ENCODE results near the gene ADCYAP1R1.

Gene ADCYAP1R1

GRCh38 chr7:31104361-31105255 lies 52.5 kb downstream of the ADCYAP1R1 start:
- Histone ChIP-seq H3K36me3 (ENCODE audit: control insufficient read depth in 1 of 2, insufficient read depth in 2 of 2, low read length in 2 of 2) (no peaks in the 10 kb centered on the region), H3K9me3 (ENCODE audit: control insufficient read depth in 1 of 2, low read length in 2 of 2) (no peaks in the 10 kb centered on the region), H3K27me3 (ENCODE audit: control insufficient read depth in 1 of 2, insufficient read depth in 2 of 2, low read length in 2 of 2) (peaks cover 2 to 5% of the 10 kb centered on the region in 2 donors), H3K9ac (ENCODE audit: low read depth in 1 of 2, low read length in 2 of 2) (no peak overlapping the region), H3K4me1 (ENCODE audit: control insufficient read depth in 1 of 2, insufficient read depth in 2 of 2, low read length in 2 of 2) (no peaks in the 10 kb centered on the region), H3K4me3 (ENCODE audit: low read depth in 1 of 2, low read length in 2 of 2) (no peak overlapping the region), H3K27ac (ENCODE audit: low read depth, low read length) (no peak overlapping the region)

- H3K36me3 ChIP-seq (ENCODE audit: control insufficient read depth in 1 of 2, insufficient read depth in 2 of 2, low read length in 2 of 2): no peaks in the 10 kb centered on the region
- H3K27ac ChIP-seq (ENCODE audit: low read depth, low read length): no peak overlapping the region
- no peaks in the 10 kb centered on the region for H3K9me3 ChIP-seq (ENCODE audit: control insufficient read depth in 1 of 2, low read length in 2 of 2)
- H3K4me1 ChIP-seq (ENCODE audit: control insufficient read depth in 1 of 2, insufficient read depth in 2 of 2, low read length in 2 of 2): no peaks in the 10 kb centered on the region
- H3K4me3 ChIP-seq (ENCODE audit: low read depth in 1 of 2, low read length in 2 of 2): no peak overlapping the region
- peaks cover 2 to 5% of the 10 kb centered on the region in 2 donors for H3K27me3 ChIP-seq (ENCODE audit: control insufficient read depth in 1 of 2, insufficient read depth in 2 of 2, low read length in 2 of 2)
- no peak overlapping the region for H3K9ac ChIP-seq (ENCODE audit: low read depth in 1 of 2, low read length in 2 of 2)
Observed at GRCh38 chr7:31105256-31105950, 53.3 kb downstream of the ADCYAP1R1 start.

GRCh38 chr7:31106303-31107105 lies 54.4 kb downstream of the ADCYAP1R1 start:
- Histone ChIP-seq H3K4me1 (ENCODE audit: control insufficient read depth in 1 of 2, insufficient read depth in 2 of 2, low read length in 2 of 2) (no peaks in the 10 kb centered on the region), H3K27me3 (ENCODE audit: control insufficient read depth in 1 of 2, insufficient read depth in 2 of 2, low read length in 2 of 2) (peaks cover 2 to 5% of the 10 kb centered on the region in 2 donors), H3K9me3 (ENCODE audit: control insufficient read depth in 1 of 2, low read length in 2 of 2) (no peaks in the 10 kb centered on the region), H3K27ac (ENCODE audit: low read depth, low read length) (no peak overlapping the region), H3K9ac (ENCODE audit: low read depth in 1 of 2, low read length in 2 of 2) (no peak overlapping the region), H3K4me3 (ENCODE audit: low read depth in 1 of 2, low read length in 2 of 2) (no peak overlapping the region), H3K36me3 (ENCODE audit: control insufficient read depth in 1 of 2, insufficient read depth in 2 of 2, low read length in 2 of 2) (no peaks in the 10 kb centered on the region)

DNA sequence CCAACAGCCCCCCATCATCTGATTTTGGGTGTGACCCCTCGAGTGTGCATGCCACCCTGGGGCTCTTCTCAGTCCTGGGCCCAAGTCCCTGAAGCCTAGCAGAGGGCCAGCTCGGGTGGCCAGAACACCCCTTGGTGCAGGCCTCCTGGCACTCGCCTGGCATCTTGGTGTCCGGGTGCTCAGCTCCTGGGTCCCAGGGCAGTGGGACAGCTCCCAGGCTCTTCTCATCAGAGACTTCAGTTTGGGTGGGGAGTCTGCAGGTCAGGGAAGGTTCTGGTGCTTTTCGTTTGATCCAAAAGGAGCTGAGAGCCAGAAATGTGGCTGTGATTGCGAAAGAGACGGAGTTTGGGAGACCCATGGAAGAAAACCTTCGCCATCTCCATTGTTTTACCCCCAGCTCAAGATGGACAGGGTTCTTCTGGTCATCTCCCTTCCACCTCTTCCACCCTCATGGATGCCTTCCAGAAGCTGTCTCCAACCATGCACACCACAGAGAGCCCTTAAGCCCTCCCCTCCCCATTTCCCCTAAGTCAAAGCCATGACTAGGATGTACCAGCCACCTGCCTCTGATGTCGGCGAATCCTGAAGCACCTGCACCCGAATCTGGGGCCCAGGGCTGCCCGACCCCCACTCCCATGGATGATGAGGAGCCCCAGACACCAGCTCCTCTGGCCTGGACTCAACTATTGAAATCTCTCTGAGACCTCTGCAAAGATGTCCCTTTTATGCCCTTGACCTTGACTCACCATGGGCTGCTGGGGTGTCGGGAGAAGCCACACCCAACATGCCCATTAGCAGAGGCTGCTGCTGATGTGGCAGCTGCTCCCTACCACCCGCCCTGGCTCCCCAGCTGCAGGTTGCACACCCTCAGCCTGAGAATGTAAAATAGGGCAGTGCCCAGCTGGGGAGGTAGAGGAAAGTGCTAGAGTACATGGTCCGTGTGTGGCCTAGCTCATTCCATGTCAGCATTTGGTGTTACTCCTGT lies 55.3 kb downstream of the ADCYAP1R1 start:
- Histone ChIP-seq H3K27ac (ENCODE audit: low read depth, low read length) (no peak overlapping the region), H3K27me3 (ENCODE audit: control insufficient read depth in 1 of 2, insufficient read depth in 2 of 2, low read length in 2 of 2) (peaks cover 0 to under 1% of the 10 kb centered on the region in 2 donors), H3K36me3 (ENCODE audit: control insufficient read depth in 1 of 2, insufficient read depth in 2 of 2, low read length in 2 of 2) (no peaks in the 10 kb centered on the region), H3K4me1 (ENCODE audit: control insufficient read depth in 1 of 2, insufficient read depth in 2 of 2, low read length in 2 of 2) (no peaks in the 10 kb centered on the region), H3K9me3 (ENCODE audit: control insufficient read depth in 1 of 2, low read length in 2 of 2) (no peaks in the 10 kb centered on the region), H3K4me3 (ENCODE audit: low read depth in 1 of 2, low read length in 2 of 2) (no peak overlapping the region), H3K9ac (ENCODE audit: low read depth in 1 of 2, low read length in 2 of 2) (no peak overlapping the region)

- Histone ChIP-seq H3K4me3 (ENCODE audit: low read depth in 1 of 2, low read length in 2 of 2) (no peak overlapping the region), H3K9ac (ENCODE audit: low read depth in 1 of 2, low read length in 2 of 2) (no peak overlapping the region), H3K27me3 (ENCODE audit: control insufficient read depth in 1 of 2, insufficient read depth in 2 of 2, low read length in 2 of 2) (peaks cover 0 to 4% of the 10 kb centered on the region in 2 donors), H3K4me1 (ENCODE audit: control insufficient read depth in 1 of 2, insufficient read depth in 2 of 2, low read length in 2 of 2) (no peaks in the 10 kb centered on the region), H3K27ac (ENCODE audit: low read depth, low read length) (no peak overlapping the region), H3K9me3 (ENCODE audit: control insufficient read depth in 1 of 2, low read length in 2 of 2) (no peaks in the 10 kb centered on the region), H3K36me3 (ENCODE audit: control insufficient read depth in 1 of 2, insufficient read depth in 2 of 2, low read length in 2 of 2) (no peaks in the 10 kb centered on the region)
Observed at GRCh38 chr7:31108097-31108657, 56.1 kb downstream of the ADCYAP1R1 start.

DNA sequence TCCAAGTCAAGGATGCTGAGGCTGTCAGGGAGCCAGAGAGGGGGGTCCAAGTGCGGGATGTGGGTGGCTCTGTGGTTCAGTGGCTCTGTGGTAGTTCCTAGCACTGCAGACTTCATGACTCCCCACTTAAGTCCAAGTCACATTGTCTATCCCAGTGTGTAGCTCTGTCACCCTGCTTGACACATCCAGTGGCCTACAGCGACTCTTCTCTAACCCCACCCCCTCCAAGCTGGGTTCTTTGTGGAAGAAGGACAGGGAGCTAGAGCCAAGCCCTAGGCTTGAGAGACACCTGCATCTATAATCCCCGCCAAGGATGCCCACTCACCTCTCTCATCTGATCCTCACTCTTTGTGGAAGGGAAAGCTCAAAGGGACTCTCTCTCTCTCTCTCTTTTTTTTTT lies 57.6 kb downstream of the ADCYAP1R1 start:
- Histone ChIP-seq H3K9ac (ENCODE audit: low read depth in 1 of 2, low read length in 2 of 2) (no peak overlapping the region), H3K27me3 (ENCODE audit: control insufficient read depth in 1 of 2, insufficient read depth in 2 of 2, low read length in 2 of 2) (peaks cover 0 to 4% of the 10 kb centered on the region in 2 donors), H3K27ac (ENCODE audit: low read depth, low read length) (no peak overlapping the region)

DNA sequence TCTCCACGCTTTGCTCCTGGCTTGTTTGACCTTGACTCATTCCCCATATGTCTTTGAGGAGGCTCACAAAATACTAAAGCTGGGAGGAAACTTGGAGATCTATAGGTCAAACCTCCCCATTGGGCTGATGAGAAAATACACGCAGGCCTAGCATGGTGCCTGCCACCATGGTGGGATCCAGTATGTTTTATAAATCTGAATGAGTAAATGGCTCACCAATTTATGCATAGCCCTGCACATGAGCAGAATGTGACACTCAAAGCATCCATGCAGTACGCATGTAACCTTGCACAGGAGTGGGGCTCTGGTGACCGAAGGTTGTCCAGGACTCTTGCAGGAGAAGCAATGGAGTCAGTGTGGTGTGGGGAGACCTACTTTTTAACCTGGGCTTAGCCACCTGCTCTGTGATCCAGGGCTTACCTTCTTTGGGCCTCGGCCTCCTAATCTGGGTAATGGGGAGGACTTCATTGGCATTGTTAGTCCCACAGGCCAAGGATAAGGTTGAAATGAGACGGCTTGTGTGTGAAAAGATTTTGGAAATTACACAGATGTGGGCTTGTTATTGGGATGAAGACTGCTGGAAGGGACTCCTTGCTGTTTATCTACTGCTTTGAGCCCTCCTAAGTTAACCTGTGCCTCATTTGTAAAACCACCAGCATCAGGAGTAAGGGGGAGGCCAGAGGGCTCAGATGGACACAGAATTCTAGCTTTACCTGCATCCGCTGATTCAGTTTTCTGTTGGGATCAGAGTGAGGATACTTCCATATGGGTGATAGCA lies 58.4 kb downstream of the ADCYAP1R1 start:
- Histone ChIP-seq H3K27ac (ENCODE audit: low read depth, low read length) (no peak overlapping the region), H3K9ac (ENCODE audit: low read depth in 1 of 2, low read length in 2 of 2) (no peak overlapping the region), H3K4me3 (ENCODE audit: low read depth in 1 of 2, low read length in 2 of 2) (no peak overlapping the region), H3K36me3 (ENCODE audit: control insufficient read depth in 1 of 2, insufficient read depth in 2 of 2, low read length in 2 of 2) (no peaks in the 10 kb centered on the region), H3K4me1 (ENCODE audit: control insufficient read depth in 1 of 2, insufficient read depth in 2 of 2, low read length in 2 of 2) (no peaks in the 10 kb centered on the region), H3K27me3 (ENCODE audit: control insufficient read depth in 1 of 2, insufficient read depth in 2 of 2, low read length in 2 of 2) (peaks cover 0 to 4% of the 10 kb centered on the region in 2 donors), H3K9me3 (ENCODE audit: control insufficient read depth in 1 of 2, low read length in 2 of 2) (no peaks in the 10 kb centered on the region)

More for the DNA sequence above, 57.6 kb downstream of the ADCYAP1R1 start:
- Histone ChIP-seq H3K9me3 (ENCODE audit: control insufficient read depth in 1 of 2, low read length in 2 of 2) (no peaks in the 10 kb centered on the region), H3K4me3 (ENCODE audit: low read depth in 1 of 2, low read length in 2 of 2) (no peak overlapping the region), H3K4me1 (ENCODE audit: control insufficient read depth in 1 of 2, insufficient read depth in 2 of 2, low read length in 2 of 2) (no peaks in the 10 kb centered on the region), H3K36me3 (ENCODE audit: control insufficient read depth in 1 of 2, insufficient read depth in 2 of 2, low read length in 2 of 2) (no peaks in the 10 kb centered on the region)

DNA sequence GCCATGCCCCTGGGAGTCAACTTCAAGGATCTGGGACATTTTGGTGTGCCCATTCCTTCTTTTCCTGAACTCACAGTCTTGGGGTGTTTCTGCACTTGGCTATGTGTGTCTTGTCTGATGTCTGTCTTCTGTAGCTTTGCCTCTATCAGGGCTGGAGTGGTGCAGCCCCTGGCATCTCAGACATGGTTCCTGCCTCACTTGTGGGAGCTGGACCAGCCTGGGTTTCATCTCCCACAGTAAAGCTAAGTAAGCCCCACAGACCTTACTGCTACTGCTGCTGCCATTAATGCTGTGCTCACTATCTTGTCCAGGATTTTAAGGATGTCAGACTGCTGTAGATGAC lies 59.0 kb downstream of the ADCYAP1R1 start:
- Histone ChIP-seq H3K9me3 (ENCODE audit: control insufficient read depth in 1 of 2, low read length in 2 of 2) (no peaks in the 10 kb centered on the region), H3K4me1 (ENCODE audit: control insufficient read depth in 1 of 2, insufficient read depth in 2 of 2, low read length in 2 of 2) (no peaks in the 10 kb centered on the region), H3K4me3 (ENCODE audit: low read depth in 1 of 2, low read length in 2 of 2) (no peak overlapping the region), H3K27me3 (ENCODE audit: control insufficient read depth in 1 of 2, insufficient read depth in 2 of 2, low read length in 2 of 2) (peaks cover 0 to 5% of the 10 kb centered on the region in 2 donors), H3K9ac (ENCODE audit: low read depth in 1 of 2, low read length in 2 of 2) (no peak overlapping the region), H3K36me3 (ENCODE audit: control insufficient read depth in 1 of 2, insufficient read depth in 2 of 2, low read length in 2 of 2) (no peaks in the 10 kb centered on the region), H3K27ac (ENCODE audit: low read depth, low read length) (no peak overlapping the region)
